Muscle layer of colon (tissue), 2 donors: Measurements from ENCODE around the gene ZNF716.
"Not testable (repeated sequence)": the region's sequence is repeated elsewhere in the genome, so short reads cannot be mapped to it uniquely, and the experiment has no call there.

ENCODE experiments used
- H3K27ac ChIP-seq: one replicate; pipeline ENCODE4 v1.7.0; 2013; ENCODE audit warnings: low read depth, mild to moderate bottlenecking, low read length, moderate library complexity
- H3K27me3 ChIP-seq, 2 donors: one replicate each; pipeline ENCODE4 v1.7.0; 2013; ENCODE audit warnings: low read length in 2 of 2, mild to moderate bottlenecking in 2 of 2; ENCODE audit not compliant: insufficient read depth in 2 of 2, control insufficient read depth in 1 of 2
- H3K36me3 ChIP-seq: one replicate; pipeline ENCODE4 v1.7.0; 2013; ENCODE audit warnings: mild to moderate bottlenecking, low read length; ENCODE audit not compliant: insufficient read depth
- H3K4me1 ChIP-seq: one replicate; pipeline ENCODE4 v1.7.0; 2013; ENCODE audit warnings: mild to moderate bottlenecking, low read length; ENCODE audit not compliant: insufficient read depth
- H3K4me3 ChIP-seq, 2 donors: one replicate each; pipeline ENCODE4 v1.7.0; 2013; ENCODE audit warnings: low read length in 2 of 2, low read depth in 1 of 2, mild to moderate bottlenecking in 1 of 2, moderate library complexity in 1 of 2
- H3K9ac ChIP-seq: one replicate; pipeline ENCODE4 v1.7.0; 2013; ENCODE audit warnings: low read length
- H3K9me3 ChIP-seq: one replicate; pipeline ENCODE4 v1.7.0; 2013; ENCODE audit warnings: mild to moderate bottlenecking, low read length
- donor health status: abdominal sarcoma.
- donor health status: Adenocarcinoma of cecum.

Gene ZNF716

GRCh38 chr7:57449904-57450303 lies at the start of gene ZNF716:
Gene ZNF716 (plus strand): TSS chr7:57450177. CDS start chr7:57450289, 112 bp downstream.
- no peaks in the 10 kb centered on the region for H3K9me3 ChIP-seq
- no peaks in the 10 kb centered on the region for H3K4me1 ChIP-seq
- H3K27ac ChIP-seq = no peak within 1 kb of the TSS
- H3K27me3 ChIP-seq = no peaks in the 10 kb centered on the region
- no peaks in the 10 kb centered on the region for H3K36me3 ChIP-seq
- H3K4me3 ChIP-seq = no peak within 1 kb of the TSS
- no peak within 1 kb of the TSS for H3K9ac ChIP-seq

GRCh38 chr7:57400531-57401155 lies 49.3 kb upstream of the ZNF716 start:
- Histone ChIP-seq H3K36me3 (no peaks in the 10 kb centered on the region), H3K9ac (no peak overlapping the region), H3K9me3 (no peaks in the 10 kb centered on the region), H3K4me1 (no peaks in the 10 kb centered on the region), H3K27me3 (no peaks in the 10 kb centered on the region), H3K4me3 (no peak overlapping the region), H3K27ac (no peak overlapping the region)

- H3K4me1 ChIP-seq, H3K27ac ChIP-seq, H3K9me3 ChIP-seq, H3K36me3 ChIP-seq, H3K9ac ChIP-seq, H3K4me3 ChIP-seq, H3K27me3 ChIP-seq: not testable (repeated sequence)
These were observed 46.9 kb upstream of the ZNF716 start for GRCh38 chr7:57403051-57403450.

- H3K27ac ChIP-seq = no peak overlapping the region
- no peaks in the 10 kb centered on the region for H3K36me3 ChIP-seq
- H3K4me3 ChIP-seq = peak overlapping the region; percentile 11 to 57
- no peaks in the 10 kb centered on the region for H3K9me3 ChIP-seq
- H3K27me3 ChIP-seq = no peaks in the 10 kb centered on the region
- H3K4me1 ChIP-seq = no peaks in the 10 kb centered on the region
- no peak overlapping the region for H3K9ac ChIP-seq
These were observed 46.2 kb upstream of the ZNF716 start for GRCh38 chr7:57403601-57404342.

GRCh38 chr7:57404343-57404966 lies 45.5 kb upstream of the ZNF716 start:
- Histone ChIP-seq H3K36me3 (no peaks in the 10 kb centered on the region), H3K27me3 (no peaks in the 10 kb centered on the region), H3K4me3 (peak overlapping the region; percentile 11 to 57), H3K9me3 (no peaks in the 10 kb centered on the region), H3K27ac (no peak overlapping the region), H3K9ac (no peak overlapping the region), H3K4me1 (no peaks in the 10 kb centered on the region)

- Histone ChIP-seq H3K27ac (no peak overlapping the region), H3K9me3 (no peaks in the 10 kb centered on the region)
These were observed 45.0 kb upstream of the ZNF716 start for GRCh38 chr7:57404967-57405421.

GRCh38 chr7:57407125-57407524 lies 42.9 kb upstream of the ZNF716 start:
- Histone ChIP-seq H3K9me3 (no peaks in the 10 kb centered on the region), H3K36me3 (no peaks in the 10 kb centered on the region), H3K27me3 (no peaks in the 10 kb centered on the region), H3K4me3 (no peak overlapping the region), H3K27ac (no peak overlapping the region), H3K9ac (no peak overlapping the region), H3K4me1 (no peaks in the 10 kb centered on the region)

More at GRCh38 chr7:57404967-57405421, 45.0 kb upstream of the ZNF716 start:
- Histone ChIP-seq H3K27me3 (no peaks in the 10 kb centered on the region), H3K36me3 (no peaks in the 10 kb centered on the region), H3K4me1 (no peaks in the 10 kb centered on the region), H3K9ac (no peak overlapping the region), H3K4me3 (peak overlapping the region in 1 of 2 donors; percentile 57)

- Histone ChIP-seq H3K9me3 (no peaks in the 10 kb centered on the region), H3K9ac (no peak overlapping the region), H3K4me1 (no peaks in the 10 kb centered on the region), H3K4me3 (no peak overlapping the region), H3K27ac (no peak overlapping the region), H3K27me3 (no peaks in the 10 kb centered on the region), H3K36me3 (no peaks in the 10 kb centered on the region)
These were observed 37.8 kb upstream of the ZNF716 start for GRCh38 chr7:57412168-57412567.

GRCh38 chr7:57412618-57413017 lies 37.4 kb upstream of the ZNF716 start:
- Histone ChIP-seq H3K9ac (no peak overlapping the region), H3K27ac (no peak overlapping the region), H3K4me3 (no peak overlapping the region), H3K9me3 (no peaks in the 10 kb centered on the region), H3K36me3 (no peaks in the 10 kb centered on the region), H3K27me3 (no peaks in the 10 kb centered on the region), H3K4me1 (no peaks in the 10 kb centered on the region)

GRCh38 chr7:57413529-57414398 lies 36.2 kb upstream of the ZNF716 start:
- Histone ChIP-seq H3K9me3 (no peaks in the 10 kb centered on the region), H3K27ac (no peak overlapping the region), H3K9ac (no peak overlapping the region), H3K27me3 (no peaks in the 10 kb centered on the region), H3K4me3 (no peak overlapping the region), H3K36me3 (no peaks in the 10 kb centered on the region), H3K4me1 (no peaks in the 10 kb centered on the region)

GRCh38 chr7:57414415-57414814 lies 35.6 kb upstream of the ZNF716 start:
- Histone ChIP-seq H3K4me1 (no peaks in the 10 kb centered on the region), H3K9me3 (no peaks in the 10 kb centered on the region), H3K36me3 (no peaks in the 10 kb centered on the region), H3K4me3 (no peak overlapping the region), H3K9ac (no peak overlapping the region), H3K27ac (no peak overlapping the region), H3K27me3 (no peaks in the 10 kb centered on the region)
